Osteoblast (primary cell): Measurements from ENCODE around the gene LANCL3. TPM values are rescaled to one million over a fixed set of nuclear protein-coding genes. Genes with fewer than 3 reads are reported as not detected.

Source experiments
- DNase-seq: peaks from one replicate; pipeline ENCODE4 v3.0.0; 2011; ENCODE audit warnings: low spot score, mixed read lengths; ENCODE audit not compliant: insufficient read length; ENCODE audit errors: missing footprints
- H2AFZ ChIP-seq: 2 replicates; pipeline ENCODE4 v1.6.0; 2011; ENCODE audit warnings: mild to moderate bottlenecking, low read length
- H3K27ac ChIP-seq: 2 replicates; pipeline ENCODE4 v1.5.1; 2011; ENCODE audit warnings: mild to moderate bottlenecking, low read depth, low read length, moderate library complexity
- H3K27me3 ChIP-seq: 2 replicates; pipeline ENCODE4 v1.6.0; 2012; ENCODE audit warnings: mild to moderate bottlenecking, control low read depth, inconsistent platforms, low read length, moderate library complexity; ENCODE audit not compliant: insufficient read depth
- H3K36me3 ChIP-seq: 2 replicates; pipeline ENCODE4 v1.5.1; 2011; ENCODE audit warnings: mild to moderate bottlenecking, low read length, control low read depth, moderate library complexity; ENCODE audit not compliant: insufficient read depth
- H3K4me1 ChIP-seq: 2 replicates; pipeline ENCODE4 v1.5.1; 2011; ENCODE audit warnings: mild to moderate bottlenecking, low read length, control low read depth, moderate library complexity; ENCODE audit not compliant: insufficient read depth
- H3K4me2 ChIP-seq: 2 replicates; pipeline ENCODE4 v1.6.0; 2011; ENCODE audit warnings: mild to moderate bottlenecking, low read length; ENCODE audit not compliant: insufficient read depth
- H3K4me3 ChIP-seq: fragments of 200-600 bp; sonication (generic); 3 replicates; pipeline ENCODE4 v1.5.1; 2012; ENCODE audit warnings: mild to moderate bottlenecking, low read length, inconsistent platforms; ENCODE audit not compliant: insufficient read depth
- H3K79me2 ChIP-seq: 2 replicates; pipeline ENCODE4 v1.6.0; 2012; ENCODE audit warnings: mild to moderate bottlenecking, low read length, control low read depth, inconsistent platforms; ENCODE audit not compliant: insufficient read depth
- H3K9me3 ChIP-seq: 2 replicates; pipeline ENCODE4 v1.5.1; 2011; ENCODE audit warnings: low read depth, low read length, control low read depth
- H4K20me1 ChIP-seq: 2 replicates; pipeline ENCODE4 v1.6.0; 2012; ENCODE audit warnings: mild to moderate bottlenecking, low read length, control low read depth; ENCODE audit not compliant: insufficient read depth
- CTCF ChIP-seq: IDR thresholded peaks from 2 replicates; pipeline ENCODE4 v1.5.1; 2011; ENCODE audit warnings: mild to moderate bottlenecking, low read depth, low read length, moderate library complexity; ENCODE audit errors: extremely low read depth
- total RNA-seq: library from RNA; depleted of rRNA; stranded (reverse); fragments of >200 nt; gene quantifications from 2 replicates; pipeline ENCODE4 v1.2.3, GENCODE V29; 2012

The LANCL3 gene
- total RNA-seq, 1 donor: 0.72 TPM

DNA sequence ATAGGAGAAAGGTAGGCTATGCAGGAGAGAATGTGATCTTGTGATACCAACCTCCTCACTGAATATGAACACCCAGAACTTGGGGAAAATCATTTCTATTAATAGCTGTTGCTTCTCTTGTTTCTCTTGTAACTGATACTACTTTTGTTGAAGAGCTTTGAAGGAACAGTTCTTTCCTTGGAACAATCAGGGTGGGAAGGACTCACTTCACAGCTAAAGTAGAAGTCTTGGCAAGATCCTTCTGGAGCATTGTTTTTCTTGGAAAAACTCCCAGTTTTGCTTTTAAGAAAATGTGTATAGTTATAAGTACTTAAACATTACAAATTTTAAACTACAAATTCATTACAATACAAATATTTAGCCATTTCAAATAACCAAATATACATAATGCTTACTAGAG lies 95.1 kb downstream of the LANCL3 start:
- H3K4me2 ChIP-seq: no peak overlapping the region
- H2AFZ ChIP-seq: no peak overlapping the region
- H3K27ac ChIP-seq: no peak overlapping the region
- no peaks in the 10 kb centered on the region for H3K36me3 ChIP-seq
- H3K4me1 ChIP-seq: no peaks in the 10 kb centered on the region
- H3K9me3 ChIP-seq: no peaks in the 10 kb centered on the region
- DNase-seq: no peak
- no peaks in the 10 kb centered on the region for H4K20me1 ChIP-seq
- H3K4me3 ChIP-seq: no peak overlapping the region
- no peaks in the 10 kb centered on the region for H3K27me3 ChIP-seq
- H3K79me2 ChIP-seq: no peaks in the 10 kb centered on the region
- TF ChIP-seq CTCF: no peak

DNA sequence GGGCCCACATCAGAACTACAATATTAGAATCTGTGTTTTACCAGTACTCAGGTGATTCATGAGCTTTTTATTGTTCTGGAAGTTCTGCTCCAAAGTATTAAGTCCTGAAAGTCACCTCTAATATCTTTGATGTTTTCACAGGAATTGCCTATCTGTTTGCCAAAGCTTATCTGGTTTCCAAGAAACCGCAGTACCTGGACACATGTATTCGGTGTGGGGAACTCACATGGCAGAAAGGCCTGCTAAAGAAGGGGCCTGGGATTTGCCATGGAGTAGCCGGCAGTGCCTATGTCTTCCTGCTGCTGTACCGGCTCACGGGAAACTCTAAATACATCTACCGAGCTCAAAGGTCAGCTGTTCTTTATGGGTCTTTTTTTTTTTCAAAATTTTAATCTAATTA lies 95.7 kb downstream of the LANCL3 start:
- Histone ChIP-seq H3K36me3 (no peaks in the 10 kb centered on the region), H3K4me3 (no peak overlapping the region), H4K20me1 (no peaks in the 10 kb centered on the region), H3K4me2 (no peak overlapping the region), H3K4me1 (no peaks in the 10 kb centered on the region), H2AFZ (no peak overlapping the region), H3K9me3 (no peaks in the 10 kb centered on the region), H3K27ac (no peak overlapping the region), H3K79me2 (no peaks in the 10 kb centered on the region), H3K27me3 (no peaks in the 10 kb centered on the region)
- DNase-seq: no peak
- no peak for TF ChIP-seq CTCF

GRCh38 chrX:37672563-37672962 lies 101.1 kb downstream of the LANCL3 start:
- Histone ChIP-seq H3K4me3 (no peak overlapping the region), H3K79me2 (no peaks in the 10 kb centered on the region), H2AFZ (no peak overlapping the region), H3K27me3 (no peaks in the 10 kb centered on the region), H3K4me1 (no peaks in the 10 kb centered on the region), H3K36me3 (no peaks in the 10 kb centered on the region), H3K27ac (no peak overlapping the region), H3K4me2 (no peak overlapping the region), H3K9me3 (no peaks in the 10 kb centered on the region), H4K20me1 (no peaks in the 10 kb centered on the region)
- TF ChIP-seq CTCF: no peak
- DNase-seq: no peak

- no peak for DNase-seq
- no peak for TF ChIP-seq CTCF
- Histone ChIP-seq H3K9me3 (no peaks in the 10 kb centered on the region), H3K79me2 (no peaks in the 10 kb centered on the region), H4K20me1 (no peaks in the 10 kb centered on the region), H3K27me3 (no peaks in the 10 kb centered on the region), H3K4me2 (no peak overlapping the region), H3K4me3 (no peak overlapping the region), H3K36me3 (no peaks in the 10 kb centered on the region), H2AFZ (no peak overlapping the region), H3K4me1 (no peaks in the 10 kb centered on the region), H3K27ac (no peak overlapping the region)
Observed at GRCh38 chrX:37676811-37677210, 105.3 kb downstream of the LANCL3 start.
